ENCODE measurements around the gene FLAD1.

Gene FLAD1

DNA sequence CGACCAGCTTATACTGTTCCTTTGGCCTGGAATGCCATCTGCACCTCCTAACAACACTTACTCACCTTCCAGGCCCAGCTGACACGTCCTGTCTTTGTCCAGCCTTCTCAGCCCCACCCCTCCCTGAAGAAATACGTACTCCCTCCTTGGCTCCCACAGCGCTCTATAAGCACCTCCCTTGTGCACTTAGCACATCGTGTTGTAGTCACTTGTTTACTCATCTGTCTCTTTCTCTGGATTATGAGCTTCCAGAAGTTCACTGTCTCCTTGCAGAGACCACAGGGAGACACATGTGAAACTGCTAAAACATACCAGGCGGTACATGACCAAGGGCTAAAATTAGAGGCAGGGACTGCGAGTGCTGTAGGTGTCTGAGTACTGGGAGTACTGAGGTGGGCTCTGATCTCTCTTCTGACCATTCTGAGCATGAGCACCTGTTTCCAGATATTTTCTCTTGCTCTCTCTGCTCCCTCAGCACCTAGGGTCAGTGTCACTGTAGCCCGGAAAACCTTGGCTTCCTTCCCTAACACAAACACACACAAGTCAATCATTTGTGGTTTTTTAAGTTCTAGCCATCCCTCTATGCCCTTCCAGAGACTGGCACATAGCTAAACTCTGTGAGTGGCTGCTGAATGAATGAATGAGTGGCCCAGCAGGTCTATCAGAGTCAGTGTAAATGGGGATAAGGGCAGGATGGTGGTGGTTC is 55.6 kb downstream of the FLAD1 start:
- DNase-seq (ENCODE audit: low read depth in 2 of 2) = no peak

DNA sequence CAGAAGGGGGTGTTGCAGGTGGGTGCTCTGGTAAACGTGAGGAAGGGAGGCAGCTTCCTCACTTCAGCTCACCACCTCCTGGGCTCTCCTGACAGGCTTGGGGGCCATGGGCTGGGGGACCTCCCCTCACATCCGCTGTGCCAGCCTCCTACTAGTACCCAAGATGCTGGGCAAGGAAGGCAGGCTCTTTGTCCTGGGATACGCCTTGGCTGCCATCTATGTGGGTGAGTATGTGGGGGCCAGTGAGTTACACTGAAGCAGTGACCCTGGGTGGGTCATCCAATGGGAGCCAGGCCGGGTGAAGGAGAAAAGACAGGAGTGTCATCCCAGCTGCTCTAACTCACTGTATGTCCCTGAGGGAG is 56.1 kb downstream of the FLAD1 start:
- DNase-seq (ENCODE audit: low read depth in 2 of 2) = no peak

DNA sequence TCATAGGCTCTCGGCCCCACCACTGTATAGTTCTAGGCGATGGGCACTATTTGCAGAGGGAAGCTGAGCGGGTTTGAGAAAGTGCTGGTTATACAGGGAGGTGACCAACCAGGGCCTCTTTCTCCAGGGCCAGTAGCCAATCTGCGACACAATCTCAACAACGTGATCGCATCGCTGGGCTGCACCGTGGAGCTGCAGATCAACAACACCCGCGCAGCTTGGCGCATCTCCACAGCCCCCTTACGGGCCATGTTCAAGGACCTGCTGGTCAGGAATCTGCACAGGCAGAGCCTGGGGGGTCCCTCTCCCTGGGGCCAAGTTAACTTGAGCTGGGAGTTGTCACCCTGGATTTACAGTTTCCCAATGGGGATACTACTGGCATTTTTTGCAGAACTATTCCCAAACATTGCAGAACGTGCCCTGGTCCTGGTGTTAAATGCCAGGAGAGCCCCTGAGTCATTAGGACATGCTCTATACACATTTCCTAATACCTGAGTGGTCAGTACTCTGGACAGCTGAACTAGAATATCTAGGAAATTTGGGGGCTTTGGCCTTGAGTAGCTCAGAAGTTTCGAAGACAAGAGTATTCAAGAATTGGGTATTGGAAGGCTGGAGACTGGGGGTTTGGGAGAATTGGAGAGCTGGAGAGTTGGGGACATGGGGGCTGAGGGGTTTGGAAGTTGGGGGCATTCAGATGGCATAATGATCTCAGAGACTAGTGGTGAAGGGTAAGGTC is 57.4 kb downstream of the FLAD1 start:
- DNase-seq (ENCODE audit: low read depth in 2 of 2) = no peak
